Cerebellar nuclear complex (tissue), 1 donor: ENCODE measurements around the gene MLXIPL.
"Not testable (repeated sequence)": the region's sequence is repeated elsewhere in the genome, so short reads cannot be mapped to it uniquely, and the experiment has no call there.

Experiments
- DNase-seq, 2 experiments: peaks; one replicate each; lab custom pipeline; 2025; lab: John Stamatoyannopoulos, UW

The MLXIPL gene

GRCh38 chr7:73645643-73646174 lies 21.4 kb upstream of the MLXIPL start:
- DNase-seq = no peak

GRCh38 chr7:73644688-73645286 lies 20.5 kb upstream of the MLXIPL start:
- no peak for DNase-seq

GRCh38 chr7:73642834-73643233 lies 18.5 kb upstream of the MLXIPL start:
- no peak for DNase-seq

- DNase-seq = no peak
These were observed 14.6 kb upstream of the MLXIPL start for GRCh38 chr7:73638911-73639310.

- DNase-seq = no peak
These were observed 11.3 kb upstream of the MLXIPL start for GRCh38 chr7:73635428-73636200.

GRCh38 chr7:73633844-73634243 lies 9.5 kb upstream of the MLXIPL start:
- DNase-seq = no peak

- DNase-seq = no peak
These were observed 9.0 kb upstream of the MLXIPL start for GRCh38 chr7:73633323-73633722.

- no peak for DNase-seq
These were observed 7.2 kb upstream of the MLXIPL start for GRCh38 chr7:73631558-73631957.

- no peak for DNase-seq
These were observed 4.2 kb upstream of the MLXIPL start for GRCh38 chr7:73628504-73628903.

- no peak for DNase-seq
These were observed 2.5 kb upstream of the MLXIPL start for GRCh38 chr7:73626814-73627213.

GRCh38 chr7:73625276-73625675 lies 954 bp upstream of the MLXIPL start:
- DNase-seq = no peak

GRCh38 chr7:73624669-73625001 lies 313 bp upstream of the MLXIPL start:
- no peak for DNase-seq

GRCh38 chr7:73622909-73623797 lies 1.2 kb downstream of the MLXIPL start:
- no peak for DNase-seq

GRCh38 chr7:73622527-73622908 lies 1.8 kb downstream of the MLXIPL start:
- DNase-seq = no peak

GRCh38 chr7:73621168-73622063 lies 2.9 kb downstream of the MLXIPL start:
- no peak for DNase-seq

- DNase-seq = not testable (repeated sequence)
These were observed 4.9 kb downstream of the MLXIPL start for GRCh38 chr7:73619394-73619793.

GRCh38 chr7:73618538-73618937 lies 5.8 kb downstream of the MLXIPL start:
- peak in 1 of 2 experiments; percentile 49 for DNase-seq

- DNase-seq = not testable (repeated sequence)
These were observed 6.8 kb downstream of the MLXIPL start for GRCh38 chr7:73617520-73617919.

GRCh38 chr7:73615886-73616285 lies 8.4 kb downstream of the MLXIPL start:
- DNase-seq = no peak

- not testable (repeated sequence) for DNase-seq
These were observed 9.4 kb downstream of the MLXIPL start for GRCh38 chr7:73614937-73615336.

- no peak for DNase-seq
These were observed 10.2 kb downstream of the MLXIPL start for GRCh38 chr7:73613954-73614735.
